Stimulated activated CD4-positive, alpha-beta T cell treated with anti-CD3 and anti-CD28 coated beads, Interleukin-15, amount 100 ng/mL, for 24 hours (primary cell): ENCODE data around the gene MEX3A.

Experiments
- DNase-seq: peaks from one replicate; pipeline ENCODE4 v3.0.0-alpha.2; 2020

Gene MEX3A

GRCh38 chr1:156101880-156102279 is 19.6 kb upstream of the MEX3A start:
- DNase-seq, result no peak

DNA sequence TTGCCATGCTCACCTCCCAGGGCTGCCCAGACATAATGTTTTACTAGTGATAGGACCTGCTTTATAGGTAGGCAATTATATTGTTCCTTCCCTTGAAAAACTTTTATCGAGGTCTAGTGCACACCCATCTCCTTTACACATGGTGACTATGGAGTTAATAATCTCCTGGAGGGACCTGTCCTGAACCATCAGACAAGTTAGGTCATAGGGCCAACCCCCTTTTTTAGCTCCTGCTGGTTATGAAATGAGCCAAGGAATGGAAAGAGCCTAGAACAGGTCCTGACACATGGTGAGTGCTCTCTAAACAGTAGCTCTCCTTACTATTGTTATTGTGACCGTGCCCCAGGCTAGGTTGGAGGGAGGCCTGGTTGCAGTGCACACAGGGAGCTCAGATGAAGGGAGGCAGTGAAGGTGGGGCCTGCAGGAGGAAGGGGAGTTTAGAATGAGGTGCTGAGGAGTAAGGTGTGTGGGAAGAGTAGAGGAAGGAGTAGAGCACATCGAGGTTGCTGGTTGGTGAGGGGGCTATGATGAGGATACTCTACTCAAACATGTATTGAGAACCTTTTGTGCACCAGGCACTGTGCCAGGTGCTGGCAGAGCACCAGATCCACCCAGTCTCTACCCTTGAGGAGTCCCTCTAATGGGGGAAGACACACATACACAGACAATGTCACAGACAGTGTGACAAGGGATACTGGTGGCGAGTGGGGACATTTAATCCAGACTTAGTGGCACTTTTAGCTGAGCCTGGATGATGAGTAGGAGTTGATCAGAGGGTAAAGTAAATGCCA is 18.1 kb upstream of the MEX3A start:
- DNase-seq, result no peak

GRCh38 chr1:156099282-156099681 is 17.0 kb upstream of the MEX3A start:
- no peak for DNase-seq

GRCh38 chr1:156098784-156099183 is 16.5 kb upstream of the MEX3A start:
- no peak for DNase-seq

- DNase-seq, result peak; percentile 67
Observed at GRCh38 chr1:156097499-156098178, 15.4 kb upstream of the MEX3A start.

DNA sequence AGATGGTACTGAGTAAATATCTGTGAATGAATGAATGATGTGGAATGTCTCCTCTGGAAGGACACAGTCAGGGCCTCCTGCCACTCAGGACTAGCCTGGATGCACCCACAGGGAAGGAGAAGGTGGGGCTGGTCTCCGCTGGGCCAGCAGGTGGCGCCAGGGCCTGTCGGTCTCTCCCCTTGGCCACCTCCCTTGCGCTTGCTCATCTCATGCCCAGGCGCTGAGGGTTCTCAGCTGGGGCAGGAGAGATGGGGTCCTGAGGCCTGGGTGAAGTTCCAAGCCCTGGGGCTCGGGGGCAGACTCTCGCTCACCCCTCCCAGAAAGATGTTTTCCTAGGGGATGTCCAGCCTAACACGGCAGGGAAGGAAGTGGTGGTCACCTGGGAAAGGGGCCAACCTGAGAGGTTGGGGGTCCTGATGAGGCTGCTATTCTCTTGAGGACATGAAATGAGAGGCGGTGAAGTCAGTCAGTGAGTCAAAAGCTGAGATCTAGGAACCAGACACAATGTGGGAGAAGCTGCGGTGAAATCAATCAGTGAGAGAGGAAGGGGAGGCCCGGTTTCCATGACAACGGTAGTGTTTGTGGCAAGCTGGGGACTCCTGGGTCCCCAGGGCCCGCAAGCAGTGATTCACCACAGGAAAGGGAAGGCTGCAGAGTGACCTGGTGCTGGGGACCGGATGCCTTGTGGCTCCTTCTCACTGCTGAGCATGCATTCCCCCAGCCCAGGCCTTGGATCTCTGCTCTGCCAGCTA is 14.6 kb upstream of the MEX3A start:
- DNase-seq, result peak; percentile 94

DNA sequence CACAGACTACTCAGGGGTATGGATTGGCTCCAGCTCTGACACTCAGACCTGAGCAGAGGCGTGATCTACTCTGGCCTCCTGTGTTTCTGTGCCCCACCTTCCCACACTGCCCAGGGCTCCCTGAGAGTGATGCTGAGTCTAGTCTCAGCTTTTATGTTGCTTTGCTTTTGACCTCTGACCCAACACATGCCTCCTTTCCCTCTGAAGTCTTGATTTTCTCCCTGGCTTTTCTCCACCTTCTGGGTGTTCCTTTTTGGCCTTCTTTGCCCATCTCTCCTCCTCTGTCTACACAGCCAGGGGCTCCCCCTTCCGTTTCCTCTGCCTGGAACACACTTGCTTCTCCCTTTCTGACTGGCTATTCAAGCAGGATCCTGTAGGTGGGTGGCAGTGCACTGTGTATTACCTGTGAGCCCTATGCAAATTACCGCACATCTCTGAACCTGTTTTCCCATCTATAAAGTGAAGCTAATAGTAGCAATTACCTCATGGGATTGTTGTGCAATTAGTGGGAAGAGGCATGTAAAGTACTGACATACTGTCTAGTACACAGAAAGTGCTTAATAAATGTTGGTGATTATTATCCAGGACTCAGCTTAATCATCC is 13.7 kb upstream of the MEX3A start:
- peak; percentile 47 for DNase-seq

- DNase-seq, result no peak
Observed at GRCh38 chr1:156091610-156092009, 9.3 kb upstream of the MEX3A start.

GRCh38 chr1:156090840-156091188 is 8.5 kb upstream of the MEX3A start:
- peak; percentile 93 for DNase-seq

DNA sequence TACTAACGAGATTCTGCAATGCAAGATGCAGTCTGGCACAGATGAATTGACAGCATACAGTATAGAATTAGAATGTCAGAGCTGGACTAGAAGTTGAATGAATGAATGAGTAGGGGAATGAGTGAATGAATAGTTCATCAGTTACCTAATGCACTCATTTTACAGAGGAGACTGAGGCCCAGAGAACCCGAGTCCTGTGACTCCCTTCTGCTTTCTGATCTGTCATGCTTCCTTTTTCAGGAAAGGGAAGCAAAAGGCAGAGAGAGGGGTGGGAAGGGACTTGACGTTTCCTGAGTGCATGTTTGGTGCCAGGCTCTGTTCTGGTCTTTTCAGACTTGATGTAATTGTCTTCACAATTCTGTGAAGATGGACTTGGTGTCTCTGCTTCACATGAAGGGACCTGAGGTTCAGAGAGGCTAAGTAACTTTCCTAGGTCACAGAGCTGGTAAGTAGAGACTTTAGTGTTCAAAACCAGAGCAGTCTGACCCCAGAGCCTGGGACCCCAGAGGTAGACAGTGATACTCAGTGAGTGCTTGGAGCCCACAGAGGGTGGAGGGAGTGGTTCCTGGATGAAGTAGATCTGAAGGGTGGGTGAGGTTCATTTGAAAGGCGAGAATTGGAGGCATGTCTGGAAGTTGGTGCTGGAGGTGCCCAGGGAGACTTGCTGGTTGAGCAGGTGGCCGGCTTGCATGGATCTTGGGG is 8.0 kb upstream of the MEX3A start:
- DNase-seq, result no peak

DNA sequence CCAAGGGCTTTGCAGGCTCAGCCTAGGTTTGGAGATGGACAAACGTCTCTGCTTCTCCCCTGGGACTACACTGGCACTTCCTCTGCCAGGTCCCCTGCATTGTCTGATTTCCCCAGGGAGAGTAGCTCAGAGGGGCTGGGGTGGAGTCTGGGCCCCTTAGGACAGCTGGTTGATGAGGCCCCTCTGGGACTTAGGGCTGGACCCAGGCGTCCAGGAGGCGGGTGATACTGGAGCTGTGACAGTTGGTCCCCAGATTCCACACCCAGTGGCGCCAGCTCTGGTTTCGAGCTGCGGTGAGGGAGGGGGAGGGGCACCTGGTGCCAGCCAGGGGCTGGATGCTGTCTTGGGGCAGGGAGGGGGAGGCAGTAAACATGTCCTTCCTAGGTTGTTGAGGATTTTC is 7.4 kb upstream of the MEX3A start:
- DNase-seq, result no peak

DNA sequence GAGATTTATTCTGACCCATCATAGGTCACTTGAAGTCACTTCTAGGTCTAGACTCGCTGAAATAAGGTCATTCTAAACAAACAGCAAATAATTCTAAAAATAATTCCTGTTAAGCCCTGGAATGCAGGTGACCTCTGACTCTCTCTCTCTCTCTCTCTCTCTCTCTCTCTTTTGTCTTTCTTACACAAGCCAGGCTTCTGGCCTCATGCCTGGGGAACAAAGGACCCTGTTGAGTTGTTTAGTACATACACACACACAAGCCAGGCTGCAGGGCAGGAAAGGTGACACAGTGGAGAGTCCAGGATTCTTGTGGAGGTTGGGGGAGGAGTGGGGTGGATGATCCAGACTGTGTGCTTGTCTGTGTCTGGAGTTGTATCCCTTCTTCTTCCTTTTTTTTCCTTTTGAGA is 4.0 kb upstream of the MEX3A start:
- DNase-seq, result no peak

DNA sequence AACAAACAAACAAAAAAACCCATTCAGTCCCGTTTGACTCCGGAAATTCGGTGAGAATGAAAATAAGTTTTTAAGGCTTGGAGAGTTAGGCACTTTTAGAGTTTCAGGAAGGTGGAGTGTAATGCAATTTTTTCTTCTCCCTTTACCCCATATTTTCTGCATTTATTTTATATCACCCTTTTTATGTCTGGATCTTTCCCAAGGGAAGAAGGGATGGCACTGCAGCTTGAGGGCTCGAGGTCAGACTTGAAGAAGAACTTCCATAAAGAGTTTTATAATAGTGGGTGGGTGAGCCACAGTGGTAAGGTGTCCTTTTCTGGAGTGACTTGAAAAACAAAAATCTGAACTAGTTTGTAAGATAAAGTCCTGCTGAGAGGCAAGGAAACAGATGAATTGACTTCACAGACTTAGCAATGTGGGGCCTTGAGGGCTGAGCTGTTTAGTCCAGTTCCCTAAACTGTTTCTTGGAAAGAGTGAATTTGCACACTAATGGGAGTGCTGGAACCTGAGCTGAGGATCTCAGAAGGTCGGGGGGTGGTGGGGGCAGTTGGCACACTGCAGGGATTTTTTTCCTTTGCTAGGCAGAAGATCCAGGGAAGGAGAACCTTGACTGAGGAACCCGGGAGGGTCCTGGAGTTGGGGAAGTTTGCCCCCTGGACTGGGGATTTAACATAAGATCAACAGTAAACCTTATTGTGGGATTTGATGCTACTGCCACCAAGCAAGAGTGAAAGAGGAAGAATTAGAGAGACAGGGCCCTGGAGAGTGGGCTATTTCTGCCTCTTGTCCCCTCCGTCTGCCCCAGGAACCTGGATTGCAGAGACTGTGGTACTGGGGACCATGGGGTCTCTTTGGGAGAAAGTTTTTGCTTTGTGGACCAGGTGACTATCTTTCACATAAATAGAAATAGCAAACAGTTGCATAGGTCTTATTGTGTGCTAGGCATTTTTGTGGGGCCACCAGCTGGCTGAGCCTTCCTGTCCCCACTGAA is 1.8 kb upstream of the MEX3A start:
- no peak for DNase-seq

DNA sequence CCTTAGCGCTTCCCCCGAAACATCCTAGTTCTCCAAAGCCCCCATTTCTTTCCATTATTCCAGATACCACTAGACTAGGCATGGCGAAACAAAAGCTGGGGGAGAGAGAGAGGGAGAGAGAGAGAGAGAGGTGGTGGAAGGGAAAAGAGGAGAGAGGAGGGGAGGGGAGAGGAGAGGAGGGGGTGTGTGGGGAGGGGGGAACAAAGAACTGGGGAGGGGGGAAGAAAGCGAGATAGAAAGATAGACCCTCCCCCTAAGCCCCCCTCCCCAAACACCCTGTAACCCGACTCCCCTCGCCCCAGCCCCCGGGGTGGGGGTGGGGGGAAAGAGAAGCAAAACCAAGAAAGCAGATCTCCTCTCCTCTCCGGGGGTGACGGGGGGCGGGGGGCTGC is 352 bp downstream of the MEX3A start:
- DNase-seq, result no peak

- no peak for DNase-seq
Observed at GRCh38 chr1:156081180-156081916, 917 bp downstream of the MEX3A start.

GRCh38 chr1:156080863-156081179 is 1.4 kb downstream of the MEX3A start:
- DNase-seq, result no peak

- DNase-seq, result no peak
Observed at GRCh38 chr1:156080241-156080862, 1.9 kb downstream of the MEX3A start.

GRCh38 chr1:156079762-156080161 is 2.5 kb downstream of the MEX3A start:
- no peak for DNase-seq

- no peak for DNase-seq
Observed at GRCh38 chr1:156078728-156079127, 3.5 kb downstream of the MEX3A start.

DNA sequence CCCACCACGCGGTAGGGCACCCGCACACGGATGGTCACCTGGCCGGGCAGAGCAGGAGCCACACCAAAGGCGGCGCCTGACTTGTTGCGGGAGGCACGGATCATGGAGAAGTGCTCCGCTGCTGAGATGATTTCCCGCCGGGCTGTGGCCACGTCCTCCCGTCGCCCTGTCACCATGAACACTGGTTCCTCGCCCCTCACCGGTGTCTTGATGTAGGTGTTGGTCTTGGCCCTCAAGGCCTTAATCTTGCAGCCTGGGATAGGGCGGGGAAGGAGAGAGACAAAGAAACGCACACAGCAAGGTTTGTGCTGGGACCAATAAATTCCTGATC is 4.9 kb downstream of the MEX3A start:
- no peak for DNase-seq
